SK-N-SH (cell line): ENCODE results near the gene SMIM24. TPM values are rescaled to one million over a fixed set of nuclear protein-coding genes. Genes with fewer than 3 reads are reported as not detected.

Experiments
- CTCF ChIA-PET: fragments of 300-600, 350-600 bp; formaldehyde crosslinking; extraction: SDS; loops from one replicate; lab custom pipeline; 2021; lab: Yijun Ruan, JAX
- POLR2A ChIA-PET: fragments of 350-600 bp; sonication (Branson Sonifier 250); formaldehyde crosslinking; extraction: SDS; loops from one replicate; lab custom pipeline; 2020; ENCODE audit warnings: antibody characterized with exemption, inconsistent platforms; lab: Yijun Ruan, JAX
- DNase-seq: peaks from one replicate; pipeline ENCODE4 v3.0.0; 2012
- H2AFZ ChIP-seq: fragments of 200-600 bp; sonication (generic); 2 replicates; pipeline ENCODE4 v1.8.1; 2016; ENCODE audit warnings: antibody characterized with exemption, mild to moderate bottlenecking, low read depth
- H3F3A ChIP-seq: fragments of 200-600 bp; sonication (generic); replicated peaks from 2 replicates; pipeline ENCODE3; 2016; ENCODE audit warnings: antibody characterized with exemption, mild to moderate bottlenecking; ENCODE audit not compliant: insufficient read depth
- H3K27ac ChIP-seq, 2 experiments: fragments of 200-500 bp in 1 of 2; fragments of 200-600 bp in 1 of 2; sonication (Bioruptor generic) in 1 of 2; sonication (generic), shearing (Covaris generic) in 1 of 2; 2 replicates each; pipeline versions ENCODE4 v1.5.1 to v1.6.1; 2014 to 2016; ENCODE audit warnings: low read depth in 2 of 2, inconsistent platforms in 1 of 2, low read length in 1 of 2, mild to moderate bottlenecking in 1 of 2, mixed read lengths in 1 of 2
- H3K27me3 ChIP-seq: fragments of 200-600 bp; sonication (generic), shearing (Covaris generic); 2 replicates; pipeline ENCODE4 v1.6.1; 2016; ENCODE audit warnings: mixed run types; ENCODE audit not compliant: insufficient read depth
- H3K36me3 ChIP-seq, 2 experiments: fragments of 200-500 bp in 1 of 2; fragments of 200-600 bp in 1 of 2; sonication (Bioruptor generic) in 1 of 2; sonication (generic) in 1 of 2; replicated peaks in 1 of 2; 2 replicates each; pipeline versions ENCODE3 to v1.5.1; 2014 to 2016; ENCODE audit warnings: low read length in 1 of 2, mild to moderate bottlenecking in 1 of 2; ENCODE audit not compliant: insufficient read depth in 2 of 2, control insufficient read depth in 1 of 2
- H3K4me1 ChIP-seq, 2 experiments: fragments of 200-500 bp in 1 of 2; fragments of 200-600 bp in 1 of 2; sonication (Bioruptor generic) in 1 of 2; sonication (generic), shearing (Covaris generic) in 1 of 2; 2 replicates each; pipeline versions ENCODE4 v1.5.1 to v1.6.1; 2014 to 2016; ENCODE audit warnings: low read depth in 1 of 2, low read length in 1 of 2, mixed run types in 1 of 2; ENCODE audit not compliant: insufficient read depth in 2 of 2, control insufficient read depth in 1 of 2
- H3K4me2 ChIP-seq: fragments of 200-600 bp; sonication (generic), shearing (Covaris generic); 2 replicates; pipeline ENCODE4 v1.6.1; 2017; ENCODE audit warnings: mixed run types
- H3K4me3 ChIP-seq, 2 experiments: fragments of 200-500 bp in 1 of 2; fragments of 200-600 bp in 1 of 2; sonication (Bioruptor generic) in 1 of 2; sonication (generic), shearing (Covaris generic) in 1 of 2; 2 replicates each; pipeline versions ENCODE4 v1.5.1 to v1.8.1; 2014 to 2016; ENCODE audit warnings: low read depth in 2 of 2, inconsistent platforms in 1 of 2, low read length in 1 of 2, mild to moderate bottlenecking in 1 of 2, mixed read lengths in 1 of 2, moderate library complexity in 1 of 2
- H3K79me2 ChIP-seq: fragments of 200-600 bp; sonication (generic); 2 replicates; pipeline ENCODE4 v1.8.1; 2017; ENCODE audit warnings: mild to moderate bottlenecking; ENCODE audit not compliant: insufficient read depth
- H3K9ac ChIP-seq: fragments of 200-600 bp; sonication (generic); 2 replicates; pipeline ENCODE4 v1.6.1; 2017; ENCODE audit warnings: mixed run types
- H3K9me2 ChIP-seq: fragments of 200-600 bp; sonication (generic); 2 replicates; pipeline ENCODE4 v1.6.1; 2017; ENCODE audit warnings: mixed run types
- H3K9me3 ChIP-seq: fragments of 200-600 bp; sonication (generic); 2 replicates; pipeline ENCODE4 v1.6.1; 2017; ENCODE audit warnings: mixed run types, mild to moderate bottlenecking, moderate library complexity
- H4K20me1 ChIP-seq: fragments of 200-600 bp; sonication (generic); 2 replicates; pipeline ENCODE4 v1.6.1; 2017; ENCODE audit warnings: mild to moderate bottlenecking, mixed run types; ENCODE audit not compliant: insufficient read depth
- EP300 ChIP-seq, 2 experiments: IDR thresholded peaks; 2 replicates each; pipeline versions ENCODE4 v1.4.0 to v1.6.1; 2012; ENCODE audit warnings: borderline replicate concordance in 1 of 2, low read depth in 1 of 2, low read length in 1 of 2
- FOSL2 ChIP-seq: IDR thresholded peaks from 2 replicates; pipeline ENCODE4 v1.4.0; 2012; ENCODE audit warnings: low read depth, mild to moderate bottlenecking, moderate library complexity, borderline replicate concordance
- GABPA ChIP-seq: IDR thresholded peaks from 2 replicates; pipeline ENCODE4 v1.4.0; 2012; ENCODE audit warnings: low read depth, mild to moderate bottlenecking
- GATA2 ChIP-seq: sonication (generic); formaldehyde crosslinking; IDR thresholded peaks from 2 replicates; pipeline ENCODE4 v1.5.0; 2020; ENCODE audit warnings: mild to moderate bottlenecking, missing genetic modification reagents
- JUND ChIP-seq: IDR thresholded peaks from 2 replicates; pipeline ENCODE4 v1.4.0; 2012
- MAX ChIP-seq: IDR thresholded peaks from 2 replicates; pipeline ENCODE4 v1.4.0; 2012; ENCODE audit warnings: low read depth
- MXI1 ChIP-seq: IDR thresholded peaks from 2 replicates; pipeline ENCODE4 v1.6.1; 2012; ENCODE audit warnings: mild to moderate bottlenecking, low read depth, low read length, improper control_type of control experiment
- NFIC ChIP-seq: IDR thresholded peaks from 2 replicates; pipeline ENCODE4 v1.4.0; 2012; ENCODE audit warnings: borderline replicate concordance
- PBX3 ChIP-seq: IDR thresholded peaks from 2 replicates; pipeline ENCODE4; 2012
- POLR2AphosphoS5 ChIP-seq: IDR thresholded peaks from 2 replicates; pipeline ENCODE4 v1.6.1; 2012; ENCODE audit warnings: low read depth, low read length
- RAD21 ChIP-seq: IDR thresholded peaks from 2 replicates; pipeline ENCODE4 v1.6.1; 2012; ENCODE audit warnings: mild to moderate bottlenecking, low read length
- RFX5 ChIP-seq: IDR thresholded peaks from 2 replicates; pipeline ENCODE4 v1.6.1; 2012; ENCODE audit warnings: mild to moderate bottlenecking, improper control_type of control experiment, low read length
- TCF12 ChIP-seq: IDR thresholded peaks from 2 replicates; pipeline ENCODE4 v1.4.0; 2012
- TEAD4 ChIP-seq: IDR thresholded peaks from 2 replicates; pipeline ENCODE4 v1.4.0; 2012; ENCODE audit warnings: mild to moderate bottlenecking, borderline replicate concordance; ENCODE audit not compliant: insufficient read depth
- YY1 ChIP-seq: IDR thresholded peaks from 2 replicates; pipeline ENCODE4 v1.4.0; 2012; ENCODE audit warnings: low read depth, mild to moderate bottlenecking
- ZBTB33 ChIP-seq: IDR thresholded peaks from 2 replicates; pipeline ENCODE4 v1.4.0; 2012; ENCODE audit warnings: low read depth, borderline replicate concordance
- WGBS: methylation state at CpG from one replicate; pipeline ENCODE4 v1.1.6; 2017; ENCODE audit warnings: low lambda C conversion rate; 5-methylcytosine and 5-hydroxymethylcytosine counted together
- polyA plus RNA-seq, 3 experiments: library from polyadenylated mRNA; depleted of rRNA; stranded (reverse); fragments of >200 nt; gene quantifications; 2 replicates each; pipeline ENCODE4 v1.2.3, GENCODE V29; 2012
- TF ChIP-seq, protein P1 (sequence below): IDR thresholded peaks from 2 replicates; pipeline ENCODE4 v1.6.1; 2012; ENCODE audit warnings: mild to moderate bottlenecking, low read depth, low read length, moderate library complexity
- TF ChIP-seq, protein P2 (sequence below): fragments of 150-350 bp; IDR thresholded peaks from 2 replicates; pipeline ENCODE4 v1.6.1; 2017; ENCODE audit warnings: antibody characterized with exemption, low read length, low read depth, borderline replicate concordance

The SMIM24 gene
- polyA plus RNA-seq, 1 of the 3 experiments (the other 2 are of a cell fraction) = 0.12 TPM

GRCh38 chr19:3492919-3493318 lies 12.6 kb upstream of the SMIM24 start (continued):
- TF ChIP-seq, protein P1, sequence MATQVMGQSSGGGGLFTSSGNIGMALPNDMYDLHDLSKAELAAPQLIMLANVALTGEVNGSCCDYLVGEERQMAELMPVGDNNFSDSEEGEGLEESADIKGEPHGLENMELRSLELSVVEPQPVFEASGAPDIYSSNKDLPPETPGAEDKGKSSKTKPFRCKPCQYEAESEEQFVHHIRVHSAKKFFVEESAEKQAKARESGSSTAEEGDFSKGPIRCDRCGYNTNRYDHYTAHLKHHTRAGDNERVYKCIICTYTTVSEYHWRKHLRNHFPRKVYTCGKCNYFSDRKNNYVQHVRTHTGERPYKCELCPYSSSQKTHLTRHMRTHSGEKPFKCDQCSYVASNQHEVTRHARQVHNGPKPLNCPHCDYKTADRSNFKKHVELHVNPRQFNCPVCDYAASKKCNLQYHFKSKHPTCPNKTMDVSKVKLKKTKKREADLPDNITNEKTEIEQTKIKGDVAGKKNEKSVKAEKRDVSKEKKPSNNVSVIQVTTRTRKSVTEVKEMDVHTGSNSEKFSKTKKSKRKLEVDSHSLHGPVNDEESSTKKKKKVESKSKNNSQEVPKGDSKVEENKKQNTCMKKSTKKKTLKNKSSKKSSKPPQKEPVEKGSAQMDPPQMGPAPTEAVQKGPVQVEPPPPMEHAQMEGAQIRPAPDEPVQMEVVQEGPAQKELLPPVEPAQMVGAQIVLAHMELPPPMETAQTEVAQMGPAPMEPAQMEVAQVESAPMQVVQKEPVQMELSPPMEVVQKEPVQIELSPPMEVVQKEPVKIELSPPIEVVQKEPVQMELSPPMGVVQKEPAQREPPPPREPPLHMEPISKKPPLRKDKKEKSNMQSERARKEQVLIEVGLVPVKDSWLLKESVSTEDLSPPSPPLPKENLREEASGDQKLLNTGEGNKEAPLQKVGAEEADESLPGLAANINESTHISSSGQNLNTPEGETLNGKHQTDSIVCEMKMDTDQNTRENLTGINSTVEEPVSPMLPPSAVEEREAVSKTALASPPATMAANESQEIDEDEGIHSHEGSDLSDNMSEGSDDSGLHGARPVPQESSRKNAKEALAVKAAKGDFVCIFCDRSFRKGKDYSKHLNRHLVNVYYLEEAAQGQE = no peak
- TF ChIP-seq RFX5 = no peak
- no peak for TF ChIP-seq GATA2
- TF ChIP-seq PBX3 = no peak
- no peak for TF ChIP-seq TCF12
- no peak for TF ChIP-seq MXI1
- no peak for TF ChIP-seq FOSL2
- no peak for TF ChIP-seq GABPA

DNA sequence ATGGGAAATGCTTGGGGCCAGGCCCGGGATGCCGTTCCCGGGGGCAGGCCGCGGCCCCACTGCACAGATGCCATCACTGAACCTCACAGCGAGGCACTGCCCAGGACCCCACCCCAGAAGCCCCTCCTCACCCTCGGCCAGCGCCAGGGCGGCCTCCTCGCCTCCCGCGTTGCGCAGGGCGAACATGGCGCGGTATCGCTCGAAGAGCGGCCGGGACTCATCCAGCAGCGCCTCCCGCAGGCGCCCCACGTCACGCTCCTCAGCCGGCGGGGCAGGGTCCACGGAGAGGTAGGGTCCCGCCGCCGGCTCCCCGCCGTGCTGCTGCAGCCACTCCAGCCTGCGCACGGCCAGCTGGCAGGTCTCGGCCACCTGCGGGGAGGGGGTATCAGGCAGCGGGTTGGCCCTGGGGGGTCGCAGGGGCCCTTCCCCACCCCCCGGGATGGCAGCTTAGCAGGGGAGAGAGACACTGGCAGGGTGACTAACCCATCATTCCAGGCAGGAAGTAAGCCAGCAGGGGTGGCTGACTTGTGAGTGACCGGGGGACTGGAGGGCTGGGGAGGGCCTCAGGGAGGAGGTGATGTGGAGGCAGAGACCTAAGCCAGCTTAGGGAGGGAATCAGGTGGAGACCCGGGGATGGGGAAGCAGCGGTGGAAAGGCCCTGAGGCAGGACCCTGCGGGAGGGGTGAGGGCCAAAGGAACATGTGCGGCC lies 12.0 kb upstream of the SMIM24 start:
- 93% methylated on average over 7 of the region's 45 CpGs for WGBS
- ChIA-PET POLR2A (interaction anchor here (0.8 kb wide), 1 partner anchor 116 kb away, joined by 3 read pairs; no protein-coding TSS in a partner anchor), CTCF (interaction anchor here (0.9 to 1.0 kb wide), 2 partner anchors 20 to 165 kb away, joined by 3 to 4 read pairs; no protein-coding TSS in a partner anchor)

More for the DNA sequence above, 12.0 kb upstream of the SMIM24 start:
- Histone ChIP-seq H3K36me3 (peaks cover 8 to 28% of the 10 kb centered on the region in 2 experiments), H3K27ac (no peak overlapping the region), H4K20me1 (no peaks in the 10 kb centered on the region), H3K9ac (no peak overlapping the region), H3K9me2 (no peaks in the 10 kb centered on the region), H3K4me2 (no peak overlapping the region), H3K4me3 (no peak overlapping the region), H2AFZ (no peak overlapping the region), H3F3A (no peaks in the 10 kb centered on the region), H3K27me3 (no peaks in the 10 kb centered on the region), H3K4me1 (no peaks in the 10 kb centered on the region), H3K79me2 (peaks cover under 1% of the 10 kb centered on the region; the same call in 1 of the 2 replicates), H3K9me3 (no peaks in the 10 kb centered on the region)
- TF ChIP-seq ZBTB33 (no peak), GABPA (no peak), MXI1 (no peak), POLR2AphosphoS5 (no peak), JUND (no peak), PBX3 (no peak), NFIC (no peak), TCF12 (no peak), YY1 (no peak), EP300 (IDR thresholded peaks at IDR 0.05; ENCODE audit: borderline replicate concordance in 1 of 2, low read depth in 1 of 2, low read length in 1 of 2) (no peak), MAX (no peak), TEAD4 (no peak), RAD21 (no peak)
- TF ChIP-seq, protein P2, sequence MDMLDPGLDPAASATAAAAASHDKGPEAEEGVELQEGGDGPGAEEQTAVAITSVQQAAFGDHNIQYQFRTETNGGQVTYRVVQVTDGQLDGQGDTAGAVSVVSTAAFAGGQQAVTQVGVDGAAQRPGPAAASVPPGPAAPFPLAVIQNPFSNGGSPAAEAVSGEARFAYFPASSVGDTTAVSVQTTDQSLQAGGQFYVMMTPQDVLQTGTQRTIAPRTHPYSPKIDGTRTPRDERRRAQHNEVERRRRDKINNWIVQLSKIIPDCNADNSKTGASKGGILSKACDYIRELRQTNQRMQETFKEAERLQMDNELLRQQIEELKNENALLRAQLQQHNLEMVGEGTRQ = no peak
- DNase-seq = peak; percentile 26
